Astrocyte of the spinal cord (primary cell): ENCODE measurements around the gene MSLN.

Source experiments
- DNase-seq: peaks from one replicate; pipeline ENCODE4 v3.0.0; 2011; ENCODE audit warnings: low read depth, low spot score
- H3K4me3 ChIP-seq: 2 replicates; pipeline ENCODE4 v1.5.1; 2011; ENCODE audit warnings: low read depth, mild to moderate bottlenecking, low read length, moderate library complexity
- in situ Hi-C: cut with HindIII; loops from 2 replicates; pipeline ENCODE4 v1.10.0; 2017; ENCODE audit warnings: low sequenced_read_pairs
- TF ChIP-seq, protein P1 (sequence below): IDR thresholded peaks from 2 replicates; pipeline ENCODE4 v1.5.1; 2012; ENCODE audit warnings: low read depth, mild to moderate bottlenecking, low read length, inconsistent platforms

Gene MSLN

DNA sequence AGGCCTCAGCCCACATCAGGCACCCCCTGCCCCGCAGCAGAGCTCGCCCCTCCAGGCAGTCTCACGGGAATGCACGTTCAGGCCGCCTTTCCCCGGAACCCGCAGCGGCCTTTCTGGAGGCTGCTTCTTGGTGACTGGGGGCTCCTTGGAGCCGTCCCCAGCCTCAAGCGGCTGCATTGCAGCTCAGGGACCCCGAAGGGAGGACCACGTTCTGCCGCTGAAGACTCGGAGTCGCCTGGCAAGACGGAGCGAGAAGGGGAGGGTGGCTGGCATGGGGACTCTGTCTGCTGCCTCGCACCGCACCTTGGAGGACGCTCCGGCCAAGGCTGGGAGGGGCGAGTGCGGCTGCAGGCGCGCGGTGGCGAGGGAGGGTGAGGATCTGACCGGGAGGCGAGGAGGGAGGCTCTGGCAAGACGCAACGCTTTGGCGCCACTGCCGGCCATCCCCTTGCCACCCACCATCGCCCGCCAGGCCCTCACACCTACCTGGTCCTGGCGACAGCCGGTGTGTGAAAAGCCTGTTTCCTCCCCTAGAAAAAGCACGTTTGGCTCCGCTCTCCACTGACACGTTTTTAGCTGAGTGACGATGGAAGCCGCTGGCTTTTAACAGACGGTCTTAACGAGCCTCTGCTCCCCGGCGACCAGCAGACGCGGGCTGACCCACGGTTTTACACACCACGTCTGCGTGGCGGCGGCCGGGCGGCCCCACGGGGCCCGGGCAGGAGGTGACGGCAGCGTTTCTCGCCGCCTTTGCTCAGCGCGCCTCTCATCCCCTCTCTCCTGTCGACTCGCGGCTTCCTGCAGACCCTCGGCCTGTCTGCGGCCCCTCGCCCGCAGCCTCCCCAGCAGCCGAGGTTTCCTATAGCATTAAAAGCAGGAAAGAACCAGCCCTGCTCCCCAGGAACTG lies 56.7 kb downstream of the MSLN start:
- TF ChIP-seq, protein P1, sequence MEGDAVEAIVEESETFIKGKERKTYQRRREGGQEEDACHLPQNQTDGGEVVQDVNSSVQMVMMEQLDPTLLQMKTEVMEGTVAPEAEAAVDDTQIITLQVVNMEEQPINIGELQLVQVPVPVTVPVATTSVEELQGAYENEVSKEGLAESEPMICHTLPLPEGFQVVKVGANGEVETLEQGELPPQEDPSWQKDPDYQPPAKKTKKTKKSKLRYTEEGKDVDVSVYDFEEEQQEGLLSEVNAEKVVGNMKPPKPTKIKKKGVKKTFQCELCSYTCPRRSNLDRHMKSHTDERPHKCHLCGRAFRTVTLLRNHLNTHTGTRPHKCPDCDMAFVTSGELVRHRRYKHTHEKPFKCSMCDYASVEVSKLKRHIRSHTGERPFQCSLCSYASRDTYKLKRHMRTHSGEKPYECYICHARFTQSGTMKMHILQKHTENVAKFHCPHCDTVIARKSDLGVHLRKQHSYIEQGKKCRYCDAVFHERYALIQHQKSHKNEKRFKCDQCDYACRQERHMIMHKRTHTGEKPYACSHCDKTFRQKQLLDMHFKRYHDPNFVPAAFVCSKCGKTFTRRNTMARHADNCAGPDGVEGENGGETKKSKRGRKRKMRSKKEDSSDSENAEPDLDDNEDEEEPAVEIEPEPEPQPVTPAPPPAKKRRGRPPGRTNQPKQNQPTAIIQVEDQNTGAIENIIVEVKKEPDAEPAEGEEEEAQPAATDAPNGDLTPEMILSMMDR: no peak
- no peak overlapping the region for H3K4me3 ChIP-seq
- in situ Hi-C loops: no loop called here
- no peak for DNase-seq

DNA sequence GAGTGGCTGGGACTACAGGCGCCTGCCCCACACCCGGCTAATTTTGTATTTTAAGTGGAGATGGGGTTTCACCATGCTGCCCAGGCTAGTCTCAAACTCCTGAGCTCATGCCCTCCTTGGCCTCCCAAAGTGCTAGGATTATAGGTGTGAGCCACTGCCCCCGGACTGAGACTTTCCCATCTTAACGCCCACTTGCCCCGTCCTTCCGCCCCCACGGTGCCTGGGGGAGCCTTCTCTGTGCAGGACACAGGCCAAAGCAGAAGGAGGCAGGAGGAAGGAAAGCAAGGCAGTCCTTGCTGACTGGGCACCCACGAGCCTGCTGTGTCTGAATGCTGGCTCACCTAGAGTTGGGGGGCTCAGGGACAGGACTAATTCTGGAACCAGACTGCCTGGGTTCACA lies 57.6 kb downstream of the MSLN start:
- TF ChIP-seq, protein P1: no peak
- in situ Hi-C loops: no loop called here
- H3K4me3 ChIP-seq: no peak overlapping the region
- no peak for DNase-seq
